Activated CD4-positive, CD25-positive, alpha-beta regulatory T cell treated with anti-CD3 and anti-CD28 coated beads, Interleukin-2, amount 50 U/mL, for 72 hours (primary cell): ENCODE results near the gene ISG20.

Source experiments
- DNase-seq: peaks from one replicate; pipeline ENCODE4 v3.0.0; 2021

Gene ISG20

GRCh38 chr15:88655103-88655553, 16.3 kb downstream of the ISG20 start:
- DNase-seq = peak; percentile 24

GRCh38 chr15:88655800-88656488, 17.1 kb downstream of the ISG20 start:
- peak; percentile 25 for DNase-seq

- peak; percentile 27 for DNase-seq
Observed at GRCh38 chr15:88656760-88657221, 18.0 kb downstream of the ISG20 start.

GRCh38 chr15:88657326-88658069, 18.7 kb downstream of the ISG20 start:
- peak; percentile 27 for DNase-seq

- DNase-seq = no peak
Observed at GRCh38 chr15:88658070-88658965, 19.5 kb downstream of the ISG20 start.

- no peak for DNase-seq
Observed at GRCh38 chr15:88658972-88659931, 20.4 kb downstream of the ISG20 start.

GRCh38 chr15:88661041-88661700, 22.4 kb downstream of the ISG20 start:
- DNase-seq = no peak

GRCh38 chr15:88661761-88662556, 23.1 kb downstream of the ISG20 start:
- no peak for DNase-seq

- DNase-seq = no peak
Observed at GRCh38 chr15:88663141-88663621, 24.4 kb downstream of the ISG20 start.

GRCh38 chr15:88664151-88664778, 25.4 kb downstream of the ISG20 start:
- no peak for DNase-seq

- DNase-seq = no peak
Observed at GRCh38 chr15:88674661-88675060, 35.8 kb downstream of the ISG20 start.

GRCh38 chr15:88678755-88679154, 39.9 kb downstream of the ISG20 start:
- no peak for DNase-seq

GRCh38 chr15:88680241-88681001, 41.6 kb downstream of the ISG20 start:
- no peak for DNase-seq

- no peak for DNase-seq
Observed at GRCh38 chr15:88681610-88682221, 42.9 kb downstream of the ISG20 start.

GRCh38 chr15:88684345-88684744, 45.5 kb downstream of the ISG20 start:
- DNase-seq = no peak

- DNase-seq = no peak
Observed at GRCh38 chr15:88686166-88686565, 47.4 kb downstream of the ISG20 start.

GRCh38 chr15:88688394-88688933, 49.6 kb downstream of the ISG20 start:
- no peak for DNase-seq

- DNase-seq = no peak
Observed at GRCh38 chr15:88690331-88690730, 51.5 kb downstream of the ISG20 start.
